GM18873 (cell line): Measurements from ENCODE around the gene SOBP.

Source experiments
- ATAC-seq: cut with Tn5 transposase; IDR thresholded peaks from one replicate; pipeline ENCODE4 v1.9.1; 2021; ENCODE audit warnings: mild to moderate bottlenecking, moderate library complexity, moderate number of reproducible peaks; ENCODE audit not compliant: unreplicated experiment, low FRiP score

SOBP gene

DNA sequence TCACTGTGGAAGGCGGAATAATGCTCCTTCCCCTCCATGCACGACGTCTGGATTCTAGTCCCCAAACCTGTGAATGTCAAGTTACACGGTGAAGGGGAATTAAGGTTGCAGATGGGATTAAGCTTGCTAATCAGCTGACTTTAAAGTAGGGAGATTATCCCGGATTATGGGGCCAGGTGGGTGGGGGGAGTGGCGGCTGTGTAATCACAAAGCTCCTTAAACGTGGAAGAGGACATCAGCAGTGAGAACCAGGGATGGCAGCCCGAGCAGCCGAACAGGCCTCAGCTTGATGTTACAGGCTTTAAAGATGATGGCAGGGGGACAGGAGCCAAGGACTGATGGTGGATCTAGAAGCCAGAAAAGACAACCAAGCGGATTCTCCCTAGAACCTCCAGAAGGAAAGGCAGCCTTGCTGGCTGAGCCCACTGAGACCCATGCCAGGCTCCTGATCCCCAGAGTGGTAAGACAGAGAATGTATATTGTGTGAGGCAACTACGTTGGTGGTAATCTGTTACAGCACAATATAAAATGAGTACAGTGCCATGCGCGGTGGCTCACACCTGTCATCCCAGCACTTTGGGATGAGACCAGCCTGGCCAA, 216.7 kb downstream of the SOBP start:
- no peak for ATAC-seq

DNA sequence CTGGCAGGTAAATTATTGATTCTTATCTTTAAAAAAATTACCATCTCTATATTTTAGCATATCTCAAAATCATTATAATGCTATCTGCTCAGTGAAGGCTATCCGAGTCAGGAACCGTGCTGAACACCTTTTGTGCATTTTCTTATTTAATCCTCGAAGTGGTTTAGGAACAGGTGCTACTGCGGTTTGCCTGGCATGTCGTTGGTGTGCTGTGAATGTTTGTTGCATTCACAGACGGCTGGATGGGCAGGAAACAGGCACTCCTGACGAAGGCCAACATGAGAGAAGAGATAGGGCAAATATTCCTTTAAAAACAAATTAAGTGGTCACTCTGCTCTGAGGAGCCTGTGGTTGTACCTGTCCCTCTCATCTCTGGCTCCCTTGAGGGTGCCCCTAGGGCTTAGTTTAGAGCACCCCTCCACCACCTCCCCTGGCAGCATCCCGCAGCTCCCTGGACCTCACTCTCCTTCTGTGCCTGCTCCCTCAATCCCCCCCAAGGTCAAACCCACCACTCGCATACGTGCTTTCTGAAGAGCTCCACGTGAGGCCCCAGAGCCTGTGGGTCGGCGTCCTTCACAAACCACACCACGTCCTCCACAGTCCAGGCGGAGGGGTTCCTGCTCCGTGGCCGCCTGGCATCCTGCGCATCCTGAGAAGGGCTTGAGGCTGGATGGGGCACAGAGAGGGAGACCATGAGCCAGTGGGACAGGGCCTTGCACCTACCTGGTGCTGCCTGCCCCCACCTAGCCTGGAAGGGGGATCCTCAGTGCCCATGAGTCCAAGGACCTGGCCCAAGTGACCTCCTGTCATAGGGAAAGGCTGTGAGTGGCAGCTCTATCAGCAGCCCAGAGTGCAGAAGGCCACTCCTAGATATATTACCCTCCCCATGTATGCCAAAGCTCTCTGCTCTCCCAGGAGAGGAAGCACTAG, 217.7 kb downstream of the SOBP start:
- no peak for ATAC-seq

DNA sequence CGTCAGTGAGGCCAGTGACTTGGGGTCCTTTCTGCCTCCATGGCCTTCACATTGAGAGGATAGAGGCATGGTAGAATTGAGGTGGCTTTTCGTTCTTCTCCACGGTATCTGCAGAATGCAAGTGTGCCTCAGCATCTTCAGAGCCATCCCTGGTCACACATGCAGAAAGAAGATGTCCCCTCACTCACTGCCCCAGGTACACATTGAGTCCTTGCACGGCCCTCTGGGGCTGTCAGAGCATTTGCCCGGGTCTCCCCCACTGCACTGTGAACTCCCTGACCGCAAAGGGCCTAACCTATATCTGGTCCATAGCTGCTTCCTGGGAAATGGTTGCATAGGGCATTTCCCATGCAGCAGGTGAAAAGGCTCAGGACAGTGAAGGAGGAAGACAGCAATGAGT, 218.5 kb downstream of the SOBP start:
- no peak for ATAC-seq

DNA sequence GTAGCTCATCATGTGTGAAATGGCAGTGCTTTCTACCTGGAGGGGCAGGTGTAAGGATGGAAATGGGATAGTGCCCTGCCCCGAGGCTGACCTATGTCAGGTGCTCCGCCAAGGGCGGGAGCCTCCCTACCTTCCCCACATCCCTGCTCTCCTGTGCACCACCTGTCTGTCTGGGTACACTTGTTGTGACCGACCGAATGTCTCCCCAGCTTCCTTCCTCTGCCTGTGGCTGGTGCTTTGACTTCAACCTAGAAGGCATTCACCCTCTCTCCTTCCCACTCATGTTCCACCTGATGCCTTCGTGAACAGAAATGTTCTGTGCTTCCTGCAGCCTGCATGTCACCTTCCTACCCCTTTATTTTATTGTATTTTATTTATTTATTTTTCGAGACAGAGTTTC, 219.4 kb downstream of the SOBP start:
- ATAC-seq, result no peak
